HL-60/S4 treated with retinoic acid at 250 ng/mL for 4 days and 3 days (cell line): Measurements from ENCODE around the gene P2RY12.

ENCODE experiments used
- in situ Hi-C: fragments of 300-500 bp; cut with MboI; formaldehyde crosslinking; loops from 2 replicates; pipeline ENCODE4 v1.7.0; 2022; ENCODE audit warnings: low sequenced_read_pairs

P2RY12 gene

DNA sequence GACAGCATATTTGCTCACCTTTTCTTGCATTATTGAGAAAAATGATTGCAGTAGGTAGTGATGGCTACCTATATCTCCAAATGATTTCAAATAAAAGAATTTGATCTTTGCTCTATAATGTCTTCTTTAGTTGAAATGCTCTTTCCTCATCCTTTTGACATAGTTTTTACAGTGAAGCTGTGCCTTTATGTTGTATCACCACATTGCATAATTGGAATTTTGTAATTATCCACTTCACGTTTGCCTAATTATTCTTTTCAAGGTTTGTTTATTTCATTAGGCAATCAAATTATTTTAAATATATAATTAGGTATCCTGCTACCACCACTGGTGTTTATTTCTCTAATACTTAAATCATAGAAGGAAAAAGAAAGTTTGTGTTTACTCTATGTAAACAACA is 33.9 kb downstream of the P2RY12 start:
- in situ Hi-C loops = no loop called here

DNA sequence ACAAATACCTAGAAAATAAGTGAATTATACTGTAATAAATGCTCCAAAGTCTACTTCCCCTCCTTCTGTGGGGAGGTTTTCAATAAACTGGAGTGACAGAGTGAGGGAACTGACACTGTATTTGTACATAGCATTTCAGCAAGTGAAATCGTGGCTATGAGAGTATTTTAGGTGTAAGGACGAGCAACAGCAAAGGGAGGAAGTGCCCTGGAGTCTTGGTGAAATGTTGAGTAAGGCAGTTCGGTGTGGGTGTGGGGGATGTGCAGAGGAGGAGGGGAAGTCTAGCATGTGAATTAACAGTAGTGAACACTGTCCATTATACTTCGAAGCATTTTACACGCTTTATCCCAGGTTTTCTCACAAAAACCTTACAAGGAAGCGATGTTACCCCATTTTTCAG is 37.1 kb downstream of the P2RY12 start:
- in situ Hi-C loops = no loop called here

DNA sequence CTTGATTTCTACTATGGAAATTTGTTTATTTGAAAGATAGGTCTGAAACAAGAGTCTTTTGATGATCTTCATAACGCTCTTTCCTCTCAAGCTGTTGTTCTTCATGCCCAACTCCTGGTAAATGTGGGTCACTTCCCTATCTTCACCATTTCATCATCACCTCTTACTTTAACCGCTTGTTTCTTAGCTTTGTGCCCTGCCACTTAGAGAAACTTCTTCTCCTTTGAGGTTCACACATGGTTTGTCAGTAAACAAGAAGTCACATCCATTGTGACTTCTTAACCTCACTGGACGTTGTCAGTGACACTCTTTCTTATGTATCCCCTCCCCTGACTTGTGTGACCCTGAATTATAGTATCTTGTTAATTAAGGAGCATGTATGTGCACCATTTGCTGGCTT is 38.3 kb downstream of the P2RY12 start:
- in situ Hi-C loops = no loop called here

DNA sequence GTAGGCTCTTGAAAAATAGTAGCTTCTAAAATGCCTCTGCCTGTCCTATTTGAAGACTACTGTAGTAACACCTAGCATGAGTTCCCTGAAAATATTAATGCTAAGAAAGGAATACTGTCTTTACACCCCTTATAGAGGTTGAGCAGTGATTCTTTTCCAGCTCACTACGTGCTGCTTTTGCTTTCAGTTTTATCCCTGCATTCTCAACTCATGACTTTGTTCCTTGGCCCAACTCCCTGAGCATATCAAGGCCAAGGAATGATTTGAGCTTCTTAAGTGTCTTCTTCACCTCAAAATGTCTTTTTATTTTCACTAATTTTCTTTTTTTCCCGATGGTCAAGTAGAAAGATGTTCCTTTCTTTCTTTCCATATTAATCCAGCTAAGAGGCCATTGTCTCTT is 38.7 kb downstream of the P2RY12 start:
- in situ Hi-C loops = no loop called here

DNA sequence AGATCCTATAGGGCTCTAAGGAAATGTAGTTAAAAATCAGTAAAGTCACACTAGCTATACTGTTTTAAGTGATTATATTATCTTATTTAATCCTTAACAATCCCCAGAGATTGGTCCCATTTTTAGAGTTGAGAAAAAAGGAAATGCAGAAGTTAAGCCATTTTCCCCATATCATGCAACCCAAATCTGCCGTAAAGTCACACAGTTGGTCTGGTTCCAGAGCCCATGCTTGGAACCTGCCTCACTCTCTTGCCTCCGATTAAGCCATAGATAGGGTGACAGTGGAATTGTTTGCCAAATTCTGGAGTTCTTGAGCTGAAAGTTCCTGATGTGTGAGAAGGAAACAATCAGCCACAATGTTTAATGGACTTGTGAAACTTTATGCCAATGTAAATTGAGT is 52.9 kb downstream of the P2RY12 start:
- in situ Hi-C loops = no loop called here

DNA sequence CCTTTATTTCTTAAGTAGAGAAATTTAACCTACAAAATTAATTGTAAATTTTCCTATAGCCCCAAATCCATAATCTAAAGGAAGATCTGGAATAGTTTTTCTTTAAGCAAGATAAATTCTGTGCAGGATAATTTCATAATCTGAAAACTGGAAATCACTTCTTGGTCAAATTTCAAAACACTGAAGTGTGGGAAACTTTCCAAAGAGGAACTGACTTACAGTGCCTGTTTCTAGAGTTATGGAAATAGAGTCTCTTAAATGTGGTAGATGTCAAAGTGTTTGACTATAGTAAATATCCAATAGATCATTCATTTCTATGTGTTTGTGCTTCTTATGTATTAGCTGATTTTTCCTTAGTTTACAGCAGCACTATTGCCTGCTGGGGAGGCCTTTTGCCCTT is 53.7 kb downstream of the P2RY12 start:
- in situ Hi-C loops = no loop called here

DNA sequence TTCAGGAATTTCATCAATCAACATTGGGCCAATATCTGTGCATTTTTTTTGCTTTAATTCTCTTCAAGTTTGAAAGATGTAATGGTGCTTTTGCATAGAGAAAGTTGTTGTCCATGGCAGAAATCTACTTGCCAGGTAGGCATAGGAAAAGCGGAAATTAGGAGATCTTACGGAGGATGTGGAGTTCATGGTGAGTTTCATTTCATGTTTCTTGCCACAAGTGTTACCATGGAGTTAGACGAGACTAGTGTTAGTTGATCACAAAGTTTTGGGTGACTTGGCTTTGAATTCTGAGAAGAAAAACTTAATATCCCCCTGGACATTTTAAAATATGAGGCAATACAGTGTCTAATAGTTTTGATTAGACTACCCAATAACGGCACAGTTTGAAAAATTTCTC is 54.2 kb downstream of the P2RY12 start:
- in situ Hi-C loops = no loop called here

DNA sequence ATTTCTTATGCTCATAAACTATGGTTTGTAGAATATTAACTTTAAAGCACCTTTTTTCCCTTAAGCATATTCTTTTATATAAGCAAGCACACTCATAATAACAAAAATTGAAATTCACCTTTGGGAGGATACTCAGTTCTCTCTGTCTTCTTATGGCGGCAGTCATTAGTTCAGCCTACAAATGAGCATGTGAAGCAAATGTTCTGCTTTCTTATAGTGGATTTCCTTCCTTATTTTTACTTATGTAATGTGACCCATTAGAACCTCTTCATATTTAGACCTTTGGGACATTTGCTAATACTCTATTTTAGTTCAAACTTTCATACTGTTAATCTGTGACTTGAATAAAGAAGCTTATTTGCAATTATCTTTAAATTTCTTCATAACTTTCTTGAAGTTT is 55.2 kb downstream of the P2RY12 start, which contains the start of gene P2RY13:
P2RY13 (minus strand) TSS at position 187 of the 400 bp plus-strand sequence; CDS start at position 166, 21 bp downstream.
- in situ Hi-C loops = no loop called here

DNA sequence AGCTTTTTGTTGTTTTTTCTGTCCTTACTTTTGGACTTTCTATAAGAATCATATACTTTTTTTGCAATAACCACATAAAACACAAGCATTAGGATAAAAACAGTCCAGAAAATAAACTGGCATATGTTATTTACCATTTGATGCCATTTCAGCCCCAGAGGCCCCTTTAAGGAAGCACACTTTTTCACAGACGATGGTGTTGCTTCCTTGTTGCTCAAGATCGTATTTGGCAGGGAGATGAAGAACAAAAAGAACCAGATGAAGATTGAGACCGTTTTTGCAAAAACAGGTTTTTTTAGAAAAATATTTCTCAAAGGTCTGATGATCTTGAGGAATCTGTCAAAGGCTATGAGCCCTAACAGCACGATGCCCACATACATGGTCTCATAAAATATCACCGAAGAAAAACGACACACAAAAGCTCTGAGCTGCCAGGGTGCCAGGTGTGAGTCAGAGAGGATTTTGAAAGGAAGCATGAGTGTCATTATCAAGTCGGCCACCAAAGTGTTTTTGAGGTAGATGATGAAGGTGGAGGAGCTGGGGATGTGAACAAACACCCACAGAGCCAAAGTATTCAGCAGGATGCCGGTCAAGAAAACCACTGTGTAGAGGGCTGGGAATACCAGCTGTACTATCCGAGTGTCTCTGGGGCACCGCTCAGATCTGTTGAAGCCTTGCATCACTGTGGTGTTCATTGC is 56.1 kb downstream of the P2RY12 start:
- in situ Hi-C loops = no loop called here

DNA sequence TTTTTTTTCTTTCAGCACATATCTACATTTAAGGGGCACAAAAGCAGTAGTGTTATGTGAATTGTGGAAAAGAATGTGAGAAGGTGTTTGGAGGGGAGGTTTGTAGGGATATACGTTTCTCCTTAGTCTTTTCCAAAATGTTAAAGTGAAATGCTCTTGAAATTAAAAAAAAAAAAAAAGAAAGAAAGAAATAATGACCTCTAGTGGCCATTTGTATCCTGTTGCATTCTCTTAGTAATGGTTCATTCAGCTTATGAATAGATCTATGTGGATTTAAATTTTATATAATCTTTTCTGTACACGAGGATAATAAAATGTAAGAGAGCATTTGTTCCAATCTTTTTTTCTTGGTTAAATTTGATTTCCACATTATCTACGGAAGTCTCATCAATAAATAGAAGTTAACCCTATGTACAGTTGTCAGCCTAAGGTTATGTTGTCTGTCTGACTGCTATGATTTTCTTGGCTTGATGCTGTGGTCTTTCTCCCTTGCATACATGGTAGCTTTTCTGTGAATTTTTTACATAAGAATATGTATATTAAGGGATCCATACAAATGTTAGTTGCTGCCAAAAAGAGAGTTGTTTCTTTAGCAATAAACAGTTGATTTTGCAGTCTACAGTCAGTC is 56.9 kb downstream of the P2RY12 start:
- in situ Hi-C loops = no loop called here

DNA sequence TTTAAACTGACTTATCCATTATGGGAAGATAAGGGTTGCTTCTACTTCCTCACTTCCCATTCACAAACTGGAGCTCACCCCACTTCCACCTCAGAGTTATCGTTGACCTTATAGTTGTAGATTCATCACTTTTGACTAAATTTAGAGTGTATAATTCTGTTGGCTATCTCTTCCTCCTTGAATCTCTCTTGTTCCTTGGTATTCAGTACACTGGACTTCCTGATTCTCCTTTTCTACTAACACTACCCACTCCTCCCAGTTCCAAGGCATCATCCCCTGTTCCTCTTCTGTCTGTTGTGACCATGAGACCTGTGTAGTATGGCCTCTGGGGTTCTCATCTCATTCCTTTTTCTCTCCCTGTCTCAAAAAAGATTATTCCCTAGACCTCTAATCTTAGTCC is 62.0 kb downstream of the P2RY12 start:
- in situ Hi-C loops = no loop called here

DNA sequence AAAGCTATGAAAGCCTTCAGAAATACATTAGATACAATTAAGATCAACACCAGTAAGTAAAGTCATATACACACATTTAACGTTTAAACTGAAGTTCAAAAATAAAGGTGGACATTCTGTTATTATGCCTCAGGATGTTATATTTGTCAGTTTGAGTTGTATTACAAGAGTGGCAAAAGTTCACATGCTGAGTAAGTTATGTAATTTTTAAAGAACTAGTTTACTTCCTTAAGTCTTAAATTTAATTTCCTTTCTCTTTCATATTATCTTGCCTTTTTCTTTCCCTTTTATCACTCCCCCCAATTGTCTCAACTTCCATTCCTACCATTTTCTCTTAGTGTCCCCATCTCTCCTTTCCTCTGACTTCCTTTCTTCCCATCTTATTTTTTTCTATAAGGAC is 63.0 kb downstream of the P2RY12 start:
- in situ Hi-C loops = no loop called here

DNA sequence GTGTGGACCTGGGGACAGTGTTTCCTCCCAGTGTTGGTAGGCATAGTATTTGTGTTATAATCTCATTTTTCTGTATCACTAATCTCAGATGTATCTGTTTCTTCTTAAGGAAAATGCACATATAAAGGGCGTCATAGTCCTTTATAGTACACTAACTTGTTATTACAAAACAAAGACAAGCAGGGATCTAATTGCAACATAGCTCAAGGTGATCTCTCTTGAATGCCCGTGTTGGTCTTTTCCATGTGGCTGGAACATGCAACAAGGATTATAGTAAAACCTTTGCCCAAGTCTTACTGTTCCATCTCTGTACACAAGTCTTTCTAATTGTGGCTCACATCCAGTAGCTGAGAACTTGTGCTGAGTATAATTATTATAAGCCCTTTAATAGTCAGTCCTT is 64.4 kb downstream of the P2RY12 start:
- in situ Hi-C loops = no loop called here

DNA sequence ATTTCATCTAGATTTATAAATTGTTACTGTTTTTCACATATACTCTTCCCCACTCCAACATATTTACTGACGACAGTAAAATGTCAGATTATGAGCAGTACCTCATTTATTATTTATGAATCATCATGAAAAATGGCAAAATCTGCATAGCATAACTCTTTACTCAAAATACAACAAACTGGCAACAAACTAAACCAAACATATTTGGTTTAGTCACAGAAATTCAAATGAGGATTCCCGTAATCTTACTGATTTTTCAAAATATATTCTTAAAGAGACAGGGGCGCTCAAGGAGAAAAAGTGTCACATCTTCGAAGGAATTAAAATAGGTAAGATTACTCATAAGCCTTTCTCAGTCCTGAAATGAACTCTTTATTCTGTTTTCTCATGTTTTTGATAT is 64.9 kb downstream of the P2RY12 start:
- in situ Hi-C loops = no loop called here

DNA sequence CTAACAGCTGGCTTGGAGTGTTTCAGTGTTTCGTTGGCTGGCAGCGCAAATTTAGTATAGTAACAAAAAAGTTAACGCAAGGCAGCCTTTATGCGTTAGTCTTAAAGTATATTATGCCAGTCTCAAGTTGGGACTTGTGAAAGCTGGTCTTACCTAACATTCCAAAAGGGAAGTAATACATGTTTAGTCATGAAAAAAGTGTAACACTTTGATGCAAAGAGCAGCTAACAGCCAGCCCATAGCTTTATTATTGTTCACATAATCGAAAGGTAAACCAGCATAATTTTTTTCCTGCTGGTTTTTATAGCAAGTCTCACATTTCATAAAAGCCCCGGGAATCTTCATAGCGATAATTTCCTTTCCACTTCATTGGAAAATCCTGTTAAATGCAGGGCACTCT is 65.6 kb downstream of the P2RY12 start:
- in situ Hi-C loops = no loop called here

DNA sequence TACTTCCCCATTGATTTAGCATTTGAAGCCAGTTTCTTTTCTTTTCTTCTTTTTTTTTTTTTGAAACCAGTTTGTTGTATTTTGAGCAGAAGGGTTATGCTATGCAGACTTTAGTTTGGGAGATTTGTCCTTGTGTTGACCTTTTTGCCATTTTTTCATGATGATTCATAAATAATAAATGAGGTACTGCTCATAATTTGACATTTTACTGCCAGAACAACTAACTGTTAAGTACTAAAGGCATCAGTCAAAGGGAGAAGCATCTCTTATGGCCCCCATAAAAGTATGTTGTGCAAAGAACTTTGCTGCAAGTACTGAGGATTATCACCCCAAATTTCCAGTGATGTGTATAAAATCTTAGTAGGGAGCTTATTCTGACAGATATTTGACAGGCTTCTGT is 66.2 kb downstream of the P2RY12 start:
- in situ Hi-C loops = no loop called here

DNA sequence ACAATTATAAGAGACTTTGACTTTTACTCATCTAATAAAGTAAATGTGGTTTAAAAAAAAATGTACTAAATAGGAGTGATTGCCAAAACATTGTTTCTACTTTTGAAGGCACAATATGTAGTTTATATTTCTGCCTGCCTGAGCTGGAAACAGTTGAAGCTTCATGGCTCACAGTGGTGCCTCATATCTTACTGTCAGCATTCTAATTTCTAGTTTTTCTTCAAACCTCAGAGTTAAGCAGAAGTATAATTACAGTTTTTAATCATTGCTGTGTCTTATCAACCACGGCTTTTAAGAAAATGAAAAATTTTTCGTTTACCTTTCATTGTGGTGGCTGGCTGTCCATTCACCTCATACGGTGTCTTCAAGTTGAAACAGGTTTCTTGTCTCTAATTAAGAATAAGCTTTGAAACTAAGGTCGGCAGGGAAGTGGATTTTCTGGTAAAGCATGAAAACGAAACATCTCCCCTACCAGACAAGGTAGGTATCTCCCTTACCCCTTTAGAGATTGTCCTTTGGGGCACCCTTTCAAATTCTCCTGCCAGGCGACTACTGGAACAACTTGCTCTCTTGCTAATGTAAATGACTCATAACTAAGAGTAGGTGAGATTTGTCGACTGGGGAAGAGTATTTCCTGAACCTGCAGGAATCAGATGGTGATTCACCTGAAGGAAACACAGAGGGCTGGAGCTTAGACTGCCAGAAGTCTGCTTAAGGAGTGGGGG is 68.1 kb downstream of the P2RY12 start, which contains the start of gene GPR87:
GPR87 (minus strand) TSS at position 554 of the 725 bp plus-strand sequence. CDS start 16,720 bp downstream, outside the sequence.
- in situ Hi-C loops = no loop called here

DNA sequence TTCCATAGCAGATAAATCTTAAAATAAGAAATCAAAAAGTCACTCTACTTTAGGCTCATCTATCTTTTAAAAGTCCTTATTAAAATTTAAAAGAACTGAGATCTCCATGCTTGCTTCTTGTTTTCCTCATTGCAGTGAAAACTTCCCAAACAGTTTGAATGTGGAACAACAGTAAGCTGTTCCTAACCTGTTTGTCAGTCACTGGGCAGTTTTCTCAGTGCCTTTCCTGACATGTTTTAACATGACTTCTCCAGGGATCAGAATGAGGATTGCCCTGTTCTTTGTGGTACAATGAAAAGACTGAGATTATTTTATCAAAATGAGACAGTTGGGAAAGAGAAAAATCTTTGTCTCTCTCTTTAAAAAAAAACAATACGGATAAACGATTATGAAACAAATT is 68.7 kb downstream of the P2RY12 start:
- in situ Hi-C loops = no loop called here

DNA sequence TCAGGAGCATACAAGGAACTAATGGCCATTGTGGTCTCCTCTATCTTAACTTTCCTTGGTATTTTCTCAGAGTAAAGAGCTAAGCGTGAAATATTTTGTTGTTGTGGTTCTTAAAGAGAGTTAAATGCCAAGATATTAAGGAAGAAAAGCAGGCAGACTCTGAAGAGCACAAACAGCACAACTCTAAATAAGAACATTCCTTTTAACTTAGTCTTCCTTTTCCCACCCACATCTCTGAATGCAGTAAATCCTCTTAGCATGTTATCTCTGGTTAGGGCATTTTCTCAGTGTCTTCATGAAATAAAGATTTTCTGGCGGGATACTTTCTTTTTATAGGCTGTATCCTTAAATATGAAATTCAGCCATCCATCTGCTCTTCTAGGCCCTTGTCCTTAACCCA is 69.4 kb downstream of the P2RY12 start:
- in situ Hi-C loops = no loop called here

DNA sequence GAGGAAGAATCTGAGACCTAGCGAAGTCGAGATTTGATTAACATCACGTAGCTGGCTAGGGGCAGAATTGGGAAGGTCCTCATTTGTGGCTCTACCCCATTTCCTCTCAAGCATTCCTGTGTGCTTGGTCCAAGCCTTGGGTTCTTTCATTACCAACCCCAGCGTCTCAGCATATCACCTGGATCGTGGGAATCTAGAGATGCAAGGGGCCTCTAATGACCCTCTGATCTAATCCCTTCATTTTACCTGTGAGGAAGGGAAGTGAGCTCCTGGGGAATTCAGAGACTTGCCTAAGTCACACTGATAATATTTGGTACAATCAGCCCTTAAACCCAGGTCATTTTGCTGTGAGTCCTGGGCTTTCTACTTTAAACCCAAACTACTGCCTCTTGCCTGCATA is 70.0 kb downstream of the P2RY12 start:
- in situ Hi-C loops = no loop called here

DNA sequence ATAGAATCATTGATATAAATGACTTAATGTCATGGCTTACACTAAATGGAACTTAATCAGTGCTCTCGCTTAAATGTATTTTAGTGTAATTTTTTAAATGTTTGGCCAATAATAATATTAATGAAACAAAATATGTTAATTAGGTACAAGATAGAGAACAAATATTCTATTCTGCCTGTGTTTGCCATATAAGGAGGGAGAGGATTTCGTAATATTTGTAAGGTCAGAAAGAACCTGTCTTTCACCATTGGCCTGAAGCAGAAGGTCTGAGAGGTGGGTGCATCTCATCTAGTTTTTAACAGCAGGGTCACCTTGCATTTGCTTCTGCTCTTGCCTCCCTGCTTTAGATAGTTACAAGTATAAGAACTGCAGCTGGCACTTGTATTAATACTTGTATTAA is 70.4 kb downstream of the P2RY12 start:
- in situ Hi-C loops = no loop called here

DNA sequence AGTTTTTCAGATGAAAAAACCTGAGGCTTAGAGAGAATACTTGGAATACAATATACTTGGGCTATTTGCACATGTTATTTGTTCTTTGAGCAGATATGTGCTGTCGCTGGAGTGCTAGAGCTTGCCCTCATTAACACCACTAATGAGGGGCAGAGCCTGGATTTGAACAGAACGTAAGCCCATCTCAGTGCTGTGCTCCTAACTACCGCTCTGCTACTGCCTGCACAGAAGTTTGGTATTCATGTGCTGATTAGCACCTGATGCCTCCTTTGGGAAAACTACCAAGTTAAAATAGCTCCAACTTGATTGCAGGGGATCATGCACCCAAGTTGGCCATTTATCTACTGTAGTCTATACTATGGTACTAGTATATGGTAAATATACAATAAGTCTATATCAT is 71.6 kb downstream of the P2RY12 start:
- in situ Hi-C loops = no loop called here
